GM23248 (cell line): ENCODE data around the gene DNAH7. TPM values are rescaled to one million over a fixed set of nuclear protein-coding genes. Genes with fewer than 3 reads are reported as not detected.
A peak's percentile ranks its signal among the peaks of the same experiment; 100 is the strongest.

Experiments
- DNase-seq: peaks from one replicate; pipeline ENCODE4 v3.0.0-alpha.2; 2015
- H2AFZ ChIP-seq: fragments of 200-600 bp; sonication (generic); 2 replicates; pipeline ENCODE4 v1.6.1; 2016; ENCODE audit warnings: antibody characterized with exemption
- H3F3A ChIP-seq: fragments of 200-600 bp; sonication (generic); 2 replicates; pipeline ENCODE4 v1.6.1; 2016; ENCODE audit warnings: mild to moderate bottlenecking, antibody characterized with exemption, mixed run types; ENCODE audit not compliant: insufficient read depth
- H3K27ac ChIP-seq: fragments of 200-600 bp; sonication (generic); 2 replicates; pipeline ENCODE4 v1.5.1; 2016; ENCODE audit warnings: mild to moderate bottlenecking
- H3K27me3 ChIP-seq: fragments of 200-600 bp; sonication (generic); replicated peaks from 2 replicates; pipeline ENCODE4 v1.6.1; 2016; ENCODE audit warnings: mild to moderate bottlenecking; ENCODE audit not compliant: insufficient read depth
- H3K36me3 ChIP-seq: fragments of 200-600 bp; sonication (generic); 2 replicates; pipeline ENCODE4 v1.6.1; 2016; ENCODE audit warnings: low read depth, mild to moderate bottlenecking
- H3K4me1 ChIP-seq: fragments of 200-600 bp; sonication (generic); 2 replicates; pipeline ENCODE4 v1.6.1; 2016; ENCODE audit warnings: mild to moderate bottlenecking; ENCODE audit not compliant: insufficient read depth
- H3K4me2 ChIP-seq: fragments of 200-600 bp; sonication (generic); one replicate; pipeline ENCODE4 v1.6.1; 2016; ENCODE audit warnings: mild to moderate bottlenecking; ENCODE audit not compliant: unreplicated experiment
- H3K4me3 ChIP-seq: fragments of 200-600 bp; sonication (generic); 2 replicates; pipeline ENCODE4 v1.5.1; 2016; ENCODE audit warnings: mild to moderate bottlenecking
- H3K79me2 ChIP-seq: fragments of 200-600 bp; sonication (generic); 2 replicates; pipeline ENCODE4 v1.6.1; 2016; ENCODE audit warnings: mild to moderate bottlenecking; ENCODE audit not compliant: insufficient read depth
- H3K9ac ChIP-seq: fragments of 200-600 bp; sonication (generic); 2 replicates; pipeline ENCODE4 v1.6.1; 2016; ENCODE audit warnings: mild to moderate bottlenecking
- H3K9me2 ChIP-seq: fragments of 200-600 bp; sonication (generic); 2 replicates; pipeline ENCODE4 v1.6.1; 2016; ENCODE audit warnings: mixed run types, mild to moderate bottlenecking, moderate library complexity; ENCODE audit not compliant: insufficient read depth
- H3K9me3 ChIP-seq: fragments of 200-600 bp; sonication (generic); one replicate; pipeline ENCODE4 v1.6.1; 2017; ENCODE audit warnings: low read depth
- H4K20me1 ChIP-seq: fragments of 200-600 bp; sonication (generic); 2 replicates; pipeline ENCODE4 v1.6.0; 2016; ENCODE audit not compliant: insufficient read depth
- EZH2 ChIP-seq: fragments of 200-600 bp; sonication (generic); IDR thresholded peaks from 2 replicates; pipeline ENCODE4 v1.6.1; 2018; ENCODE audit warnings: antibody characterized with exemption, mild to moderate bottlenecking; ENCODE audit not compliant: insufficient read depth, poor library complexity, severe bottlenecking
- EZH2phosphoT487 ChIP-seq: fragments of 200-600 bp; sonication (generic); IDR thresholded peaks from 2 replicates; pipeline ENCODE4 v1.6.1; 2018; ENCODE audit warnings: antibody characterized with exemption, moderate library complexity, mild to moderate bottlenecking, low read depth; ENCODE audit not compliant: insufficient read depth
- WGBS, 2 experiments: methylation state at CpG; one replicate each; pipeline ENCODE4 v1.1.6; 2015 to 2017; ENCODE audit warnings: low lambda C conversion rate in 2 of 2, low coverage in 1 of 2; ENCODE audit errors: missing lambda C conversion rate in 2 of 2; 5-methylcytosine and 5-hydroxymethylcytosine counted together
- in situ Hi-C: fragments of 300-500 bp; cut with MboI; formaldehyde crosslinking; loops from 2 replicates; pipeline ENCODE4 v1.15.0; 2020
- polyA plus RNA-seq: library from polyadenylated mRNA; unstranded; fragments of >200 nt; fragmentation: Nextera tagmentation; extraction: Ambion mirVana; gene quantifications from 2 replicates; pipeline ENCODE4 v1.2.1, GENCODE V29; 2016
- total RNA-seq: library from RNA; depleted of rRNA; stranded (reverse); fragments of >200 nt; shearing (Covaris generic); gene quantifications from 2 replicates; pipeline ENCODE4 v1.2.3, GENCODE V29; 2014

The DNAH7 gene
- total and polyA plus RNA-seq, 2 experiments from 2014 or later: 0.40 to 0.43 TPM

- no peaks in the 10 kb centered on the region for H3K36me3 ChIP-seq
- H3K27me3 ChIP-seq: no peaks in the 10 kb centered on the region
- H3K79me2 ChIP-seq: no peaks in the 10 kb centered on the region
- peak overlapping the region; percentile 91 for H3K27ac ChIP-seq
- peak overlapping the region; percentile 86 for H3K4me2 ChIP-seq
- peaks cover 25% of the 10 kb centered on the region for H3K4me1 ChIP-seq
- peaks cover 32% of the 10 kb centered on the region for H3F3A ChIP-seq
- TF ChIP-seq EZH2phosphoT487: no peak
- no peak for TF ChIP-seq EZH2
- in situ Hi-C loops: no loop called here
- no peaks in the 10 kb centered on the region for H3K9me3 ChIP-seq
- peak overlapping the region; percentile 91 for H2AFZ ChIP-seq
- peak overlapping the region; percentile 74 for H3K9ac ChIP-seq
- H3K9me2 ChIP-seq: no peaks in the 10 kb centered on the region
- H4K20me1 ChIP-seq: no peaks in the 10 kb centered on the region
- H3K4me3 ChIP-seq: peak overlapping the region; percentile 59
- DNase-seq: peak; percentile 90
- WGBS, 2 experiments: 37 to 44% methylated on average over 5 of the region's 5 CpGs
Measured at GRCh38 chr2:196112418-196113034, 43.9 kb upstream of the DNAH7 start.

- Histone ChIP-seq H3K9ac (no peak overlapping the region), H4K20me1 (no peaks in the 10 kb centered on the region), H3K27ac (no peak overlapping the region), H3F3A (peaks cover 18% of the 10 kb centered on the region), H3K9me3 (no peaks in the 10 kb centered on the region), H2AFZ (no peak overlapping the region), H3K36me3 (no peaks in the 10 kb centered on the region), H3K9me2 (no peaks in the 10 kb centered on the region; the same call in 1 of the 2 replicates), H3K4me3 (no peak overlapping the region), H3K27me3 (no peaks in the 10 kb centered on the region), H3K4me2 (no peak overlapping the region), H3K4me1 (peaks cover 23% of the 10 kb centered on the region), H3K79me2 (no peaks in the 10 kb centered on the region)
- 65 to 67% methylated on average over 1 of the region's 1 CpG for WGBS, 2 experiments
- no peak for DNase-seq
- no peak for TF ChIP-seq EZH2phosphoT487
- in situ Hi-C loops: no loop called here
Measured at GRCh38 chr2:196108604-196109003, 40.0 kb upstream of the DNAH7 start.

GRCh38 chr2:196105951-196106350 is 37.3 kb upstream of the DNAH7 start:
- Histone ChIP-seq H3K27me3 (no peaks in the 10 kb centered on the region), H3K79me2 (no peaks in the 10 kb centered on the region), H4K20me1 (no peaks in the 10 kb centered on the region), H3K36me3 (no peaks in the 10 kb centered on the region), H2AFZ (peak overlapping the region; percentile 54), H3F3A (peaks cover 7% of the 10 kb centered on the region; the same call in 1 of the 2 replicates), H3K4me1 (peaks cover 14% of the 10 kb centered on the region), H3K4me3 (no peak overlapping the region), H3K9me2 (no peaks in the 10 kb centered on the region; the same call in 1 of the 2 replicates), H3K27ac (no peak overlapping the region), H3K9ac (no peak overlapping the region), H3K4me2 (peak overlapping the region; percentile 10), H3K9me3 (no peaks in the 10 kb centered on the region)
- peak; percentile 5 for DNase-seq
- in situ Hi-C loops: no loop called here
- no peak for TF ChIP-seq EZH2
- no peak for TF ChIP-seq EZH2phosphoT487
- 25% methylated on average over 5 of the region's 5 CpGs for WGBS, 2 experiments

GRCh38 chr2:196104066-196104465 is 35.4 kb upstream of the DNAH7 start:
- DNase-seq: no peak
- H2AFZ ChIP-seq: no peak overlapping the region
- H4K20me1 ChIP-seq: no peaks in the 10 kb centered on the region
- 97% methylated on average over 4 of the region's 4 CpGs for WGBS, 2 experiments
- H3K27ac ChIP-seq: no peak overlapping the region
- no peak overlapping the region for H3K4me3 ChIP-seq
- no peak overlapping the region for H3K4me2 ChIP-seq
- H3F3A ChIP-seq: peaks cover 11% of the 10 kb centered on the region; the same call in 1 of the 2 replicates
- peaks cover 18% of the 10 kb centered on the region for H3K4me1 ChIP-seq
- H3K9me3 ChIP-seq: no peaks in the 10 kb centered on the region
- in situ Hi-C loops: no loop called here
- no peaks in the 10 kb centered on the region for H3K79me2 ChIP-seq
- H3K9me2 ChIP-seq: no peaks in the 10 kb centered on the region; the same call in 1 of the 2 replicates
- no peak for TF ChIP-seq EZH2
- TF ChIP-seq EZH2phosphoT487: no peak
- H3K27me3 ChIP-seq: no peaks in the 10 kb centered on the region
- no peaks in the 10 kb centered on the region for H3K36me3 ChIP-seq
- no peak overlapping the region for H3K9ac ChIP-seq

GRCh38 chr2:196103626-196104025 is 35.0 kb upstream of the DNAH7 start:
- TF ChIP-seq EZH2phosphoT487: no peak
- TF ChIP-seq EZH2: no peak
- Histone ChIP-seq H3K36me3 (no peaks in the 10 kb centered on the region), H3F3A (peaks cover 11% of the 10 kb centered on the region; the same call in 1 of the 2 replicates), H3K4me1 (peaks cover 18% of the 10 kb centered on the region), H3K4me3 (no peak overlapping the region), H3K79me2 (no peaks in the 10 kb centered on the region), H2AFZ (no peak overlapping the region), H3K9ac (no peak overlapping the region), H3K27ac (no peak overlapping the region), H3K9me2 (no peaks in the 10 kb centered on the region; the same call in 1 of the 2 replicates), H3K27me3 (no peaks in the 10 kb centered on the region), H3K4me2 (no peak overlapping the region), H3K9me3 (no peaks in the 10 kb centered on the region), H4K20me1 (no peaks in the 10 kb centered on the region)
- 94 to 95% methylated on average over 2 of the region's 2 CpGs for WGBS, 2 experiments
- in situ Hi-C loops: no loop called here
- DNase-seq: no peak
